T-helper 9 cell (primary cell): ENCODE results near the gene DYNC2I2.
A peak's percentile ranks its signal among the peaks of the same experiment; 100 is the strongest.
"Not testable (repeated sequence)": the region's sequence is repeated elsewhere in the genome, so short reads cannot be mapped to it uniquely, and the experiment has no call there.

Experiments used
- DNase-seq: peaks from one replicate; pipeline ENCODE4 v3.0.0-alpha.2; 2020

Gene DYNC2I2

DNA sequence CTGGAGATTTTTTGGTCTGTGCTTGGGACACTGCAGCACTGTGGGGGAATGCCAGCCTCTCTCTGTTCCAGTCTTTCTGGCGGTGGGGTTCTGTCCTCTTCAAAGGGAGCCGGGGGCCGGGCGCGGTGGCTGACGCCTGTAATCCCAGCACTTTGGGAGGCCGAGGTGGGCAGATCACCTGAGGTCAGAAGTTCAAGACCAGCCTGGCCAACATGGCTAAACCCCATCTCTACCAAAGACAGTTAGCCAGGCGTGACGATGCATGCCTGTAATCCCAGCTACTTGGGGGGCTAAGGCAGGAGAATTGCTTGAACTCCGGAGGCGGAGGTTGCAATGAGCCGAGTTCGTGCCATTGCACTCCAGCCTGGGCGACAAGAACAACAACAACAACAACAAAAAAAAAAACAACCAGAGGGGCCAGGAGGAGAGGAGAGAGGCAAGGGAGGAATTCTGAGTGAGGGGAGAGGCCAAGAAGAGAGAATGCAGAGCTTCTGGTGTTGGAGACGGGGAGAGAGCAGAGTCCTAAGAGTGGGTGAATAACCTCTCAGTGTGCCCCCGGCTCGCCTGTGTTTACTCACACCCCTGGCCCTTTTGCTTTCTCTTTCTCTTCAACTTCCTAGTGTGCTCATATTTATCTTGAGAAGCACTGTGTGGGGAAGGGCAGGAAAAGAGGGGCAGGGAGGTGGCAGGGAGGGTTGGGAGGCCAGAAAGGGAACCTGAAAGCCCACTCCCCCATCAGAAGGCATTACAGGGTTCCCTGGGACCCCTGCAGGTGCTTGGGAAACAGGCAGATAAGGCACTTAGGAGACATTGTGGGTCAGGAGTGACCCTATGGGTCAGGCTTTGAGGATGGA lies 29.2 kb upstream of the DYNC2I2 start:
- no peak for DNase-seq

- DNase-seq, result peak; percentile 64
These were observed 27.9 kb upstream of the DYNC2I2 start for GRCh38 chr9:128684325-128685199.

DNA sequence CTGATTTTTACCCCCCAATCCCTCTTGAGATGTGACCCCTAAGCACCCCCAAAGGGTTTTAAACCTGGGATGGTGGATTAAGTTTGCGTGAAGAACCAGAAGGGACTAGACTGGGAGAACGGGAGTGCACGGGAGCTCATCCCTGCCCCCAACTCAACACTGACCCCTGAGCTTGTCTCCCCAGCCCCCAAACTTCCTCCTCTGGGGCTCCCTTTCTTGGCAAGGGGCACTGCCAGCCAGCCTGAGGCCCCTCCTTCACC lies 27.3 kb upstream of the DYNC2I2 start:
- no peak for DNase-seq

- DNase-seq, result peak; percentile 9
These were observed 26.9 kb upstream of the DYNC2I2 start for GRCh38 chr9:128683340-128684064.

- no peak for DNase-seq
These were observed 21.1 kb upstream of the DYNC2I2 start for GRCh38 chr9:128677794-128678193.

DNA sequence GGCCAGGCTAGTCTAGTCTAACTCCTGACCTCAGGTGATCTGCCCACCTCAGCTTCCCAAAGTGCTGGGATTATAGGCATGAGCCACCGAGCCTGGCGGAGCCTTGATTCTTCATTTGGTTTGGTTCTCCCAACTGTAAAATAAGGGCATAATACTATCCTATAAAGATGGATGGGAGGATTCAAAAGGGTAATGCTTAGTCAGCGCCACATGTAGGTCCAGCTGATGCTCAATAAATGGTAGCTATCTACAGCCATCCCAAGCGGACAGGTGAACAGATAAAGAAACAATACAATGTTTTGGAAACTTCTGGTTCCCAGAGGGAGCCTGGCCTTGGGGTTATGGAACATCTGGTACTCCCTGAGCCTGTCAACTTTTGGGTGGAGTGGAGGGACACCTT lies 18.7 kb upstream of the DYNC2I2 start:
- DNase-seq, result no peak

DNA sequence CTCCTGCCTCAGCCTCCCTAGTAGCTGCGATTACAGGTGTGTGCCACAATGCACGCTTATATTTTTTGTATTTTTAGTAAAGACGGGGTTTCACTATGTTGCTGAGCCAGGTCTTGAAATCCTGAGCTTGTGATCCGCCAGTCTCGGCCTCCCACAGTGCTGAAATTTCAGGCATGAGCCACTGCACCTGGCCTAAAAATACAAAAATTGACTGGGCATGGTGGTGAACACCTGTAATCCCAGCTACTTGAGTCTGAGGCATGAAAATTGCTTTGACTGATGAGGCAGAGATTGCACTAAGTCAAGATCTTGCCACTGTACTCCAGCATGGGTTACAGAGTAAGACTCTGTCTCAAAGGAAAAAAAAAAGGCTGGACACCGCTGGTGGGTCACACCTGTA lies 13.1 kb upstream of the DYNC2I2 start:
- DNase-seq, result no peak

- not testable (repeated sequence) for DNase-seq
These were observed 9.9 kb upstream of the DYNC2I2 start for GRCh38 chr9:128666481-128666941.

- DNase-seq, result no peak
These were observed 1.1 kb upstream of the DYNC2I2 start for GRCh38 chr9:128657796-128658195.

DNA sequence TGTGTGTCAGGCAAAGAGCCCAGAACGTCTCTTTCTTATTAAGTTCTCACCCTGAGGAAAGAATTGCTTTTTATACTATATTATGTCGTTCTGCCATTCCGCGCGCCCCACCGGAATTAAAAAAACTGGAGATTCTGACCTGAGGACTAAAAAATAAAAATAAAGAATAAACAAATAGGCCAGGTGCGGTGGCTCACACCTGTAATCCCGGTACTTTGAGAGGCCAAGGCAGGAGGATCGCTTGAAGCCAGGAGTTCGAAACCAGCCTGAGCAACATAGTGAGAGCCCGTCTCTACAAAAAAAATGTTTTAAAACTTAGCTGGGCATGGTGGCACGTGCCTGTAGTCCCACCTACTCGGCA lies 677 bp upstream of the DYNC2I2 start:
- no peak for DNase-seq

GRCh38 chr9:128654481-128654880 lies 2.2 kb downstream of the DYNC2I2 start:
- no peak for DNase-seq

DNA sequence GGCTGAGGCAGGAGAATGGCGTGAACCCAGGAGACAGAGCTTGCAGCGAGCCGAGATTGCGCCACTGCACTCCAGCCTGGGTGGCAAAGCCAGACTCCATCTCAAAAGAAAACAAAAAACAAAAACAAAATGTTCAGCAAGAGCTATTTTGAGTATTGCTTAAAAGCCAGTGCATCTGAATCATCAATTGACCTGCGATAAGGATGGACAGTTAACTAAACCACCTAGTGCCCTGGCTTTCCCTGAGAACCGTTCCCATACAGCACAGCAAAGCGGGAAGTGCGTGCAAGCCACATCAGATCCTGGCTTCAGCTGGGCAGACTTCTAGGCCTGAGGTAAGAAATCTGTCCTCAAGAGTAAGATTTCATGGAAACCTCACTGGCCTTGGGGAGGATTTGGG lies 2.7 kb downstream of the DYNC2I2 start:
- no peak for DNase-seq

DNA sequence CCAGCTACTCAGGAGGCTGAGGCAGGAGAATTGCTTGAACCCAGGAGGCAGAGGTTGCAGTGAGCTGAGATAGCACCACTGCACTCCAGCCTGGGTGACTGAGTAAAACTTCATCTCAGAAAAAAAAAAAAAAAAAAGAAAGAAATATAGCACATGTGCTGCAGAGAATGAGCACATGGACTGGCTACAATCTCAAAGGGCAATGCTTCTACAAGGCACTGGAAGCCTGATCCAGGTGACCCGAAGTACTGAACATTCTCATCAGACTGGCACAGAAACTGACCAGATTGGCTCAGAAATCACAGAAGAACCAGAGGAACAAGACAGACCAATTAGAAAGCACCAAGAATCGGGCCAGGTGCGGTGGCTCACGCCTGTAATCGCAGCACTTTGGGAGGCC lies 4.8 kb downstream of the DYNC2I2 start:
- no peak for DNase-seq

GRCh38 chr9:128648206-128648605 lies 8.4 kb downstream of the DYNC2I2 start:
- peak; percentile 51 for DNase-seq

GRCh38 chr9:128643519-128644300 lies 12.9 kb downstream of the DYNC2I2 start:
- no peak for DNase-seq

DNA sequence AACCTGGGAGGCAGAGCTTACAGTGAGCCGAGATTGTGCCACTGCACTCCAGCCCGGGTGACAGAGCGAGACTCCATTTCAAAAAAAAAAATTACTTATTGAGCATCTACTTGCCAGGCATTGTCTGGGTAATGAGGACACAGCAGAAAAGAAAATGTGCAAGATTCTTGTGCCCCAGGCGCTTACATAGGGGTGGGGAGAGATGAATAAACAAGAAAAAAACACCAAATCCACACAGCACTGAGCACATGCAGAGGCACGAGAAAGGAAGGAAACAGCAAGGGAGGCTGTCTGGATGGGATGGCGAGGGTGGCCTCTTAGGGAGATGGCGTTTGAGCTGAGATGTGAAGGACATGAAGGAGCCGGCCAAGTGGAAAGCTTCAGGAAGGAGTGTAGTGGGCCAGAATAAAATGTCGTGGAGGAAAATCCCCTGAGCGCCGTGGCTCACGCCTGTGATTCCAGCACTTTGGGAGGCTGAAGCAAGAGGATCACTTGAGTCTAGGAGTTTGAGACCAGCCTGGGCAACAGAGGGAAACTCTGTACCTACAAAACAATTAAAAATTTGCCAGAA lies 13.9 kb downstream of the DYNC2I2 start:
- DNase-seq, result no peak

DNA sequence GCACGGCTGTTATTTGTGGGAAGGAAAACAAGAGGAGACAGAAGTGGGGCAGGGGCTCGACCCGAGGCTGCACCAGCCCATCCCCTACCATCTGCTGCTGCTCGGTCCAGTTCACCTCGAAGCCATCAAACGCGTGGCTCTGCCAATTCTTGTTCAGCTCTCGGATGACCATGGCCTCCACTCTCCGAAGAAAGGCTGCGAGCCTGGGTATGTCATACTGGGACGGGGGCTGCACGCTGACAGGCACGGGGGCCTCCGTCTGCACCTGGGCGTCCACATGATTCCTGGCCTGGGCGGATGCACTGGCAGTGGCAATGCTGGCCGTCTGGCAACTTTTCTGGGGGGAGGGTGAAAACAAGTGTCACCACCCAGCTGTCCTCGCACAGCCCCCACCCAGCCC lies 16.0 kb downstream of the DYNC2I2 start:
- DNase-seq, result no peak

- DNase-seq, result no peak
These were observed 18.1 kb downstream of the DYNC2I2 start for GRCh38 chr9:128638580-128638979.

GRCh38 chr9:128637656-128638055 lies 19.0 kb downstream of the DYNC2I2 start:
- no peak for DNase-seq

GRCh38 chr9:128636556-128637530 lies 19.8 kb downstream of the DYNC2I2 start:
- DNase-seq, result no peak

DNA sequence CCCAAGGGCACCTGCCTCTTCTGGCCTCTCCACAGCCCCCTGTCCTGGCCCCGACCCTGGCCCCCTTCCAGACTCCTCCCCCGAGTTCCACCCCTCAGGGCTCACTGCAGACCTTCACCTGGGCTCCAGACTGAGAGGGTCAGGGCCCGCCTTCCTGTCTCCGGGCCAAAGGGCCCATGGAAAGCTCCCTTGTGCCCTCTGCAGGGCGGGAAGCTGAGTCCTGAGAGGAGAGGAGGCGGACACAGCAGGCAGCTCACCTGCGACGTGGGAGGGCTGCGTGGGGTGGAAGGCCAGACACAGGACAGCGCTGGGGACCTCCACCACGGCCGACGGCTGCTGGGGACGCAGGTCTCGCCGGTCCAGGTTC lies 20.6 kb downstream of the DYNC2I2 start:
- DNase-seq, result no peak
